ENCODE data around the gene CRBN.

The CRBN gene

GRCh38 chr3:3179407-3180094 lies at the start of gene CRBN:
Gene CRBN (minus strand): TSS chr3:3179691. CDS start chr3:3179687, 4 bp downstream.
- peak; percentile 78 to 81 for DNase-seq (ENCODE audit: low read depth in 2 of 2)

DNA sequence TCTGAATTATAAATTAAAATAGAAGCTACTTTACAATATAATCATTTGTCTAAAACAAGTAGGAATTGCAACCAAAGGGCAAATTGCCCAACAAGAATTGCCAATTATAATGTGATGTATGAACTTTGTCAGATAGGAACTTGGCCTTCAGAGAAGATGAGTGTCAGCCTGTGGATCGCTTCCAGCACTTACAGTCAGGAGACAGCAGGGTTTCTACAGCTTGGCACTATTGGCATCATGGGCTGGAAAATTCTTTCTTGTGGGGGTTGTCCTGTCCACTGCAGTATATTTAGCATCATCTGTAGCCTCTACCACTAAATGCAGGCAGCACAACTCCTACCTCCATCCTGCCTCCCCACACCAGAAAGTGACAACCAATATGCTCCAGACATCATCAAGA lies 48.1 kb upstream of the CRBN start:
- DNase-seq (ENCODE audit: low read depth in 2 of 2): no peak

- DNase-seq (ENCODE audit: low read depth in 2 of 2): no peak
Measured at GRCh38 chr3:3221528-3221927, 42.0 kb upstream of the CRBN start.

GRCh38 chr3:3216401-3216800 lies 36.9 kb upstream of the CRBN start:
- no peak for DNase-seq (ENCODE audit: low read depth in 2 of 2)

GRCh38 chr3:3212781-3213440 lies 33.4 kb upstream of the CRBN start:
- no peak for DNase-seq (ENCODE audit: low read depth in 2 of 2)

- DNase-seq (ENCODE audit: low read depth in 2 of 2): no peak
Measured at GRCh38 chr3:3209714-3210113, 30.2 kb upstream of the CRBN start.

DNA sequence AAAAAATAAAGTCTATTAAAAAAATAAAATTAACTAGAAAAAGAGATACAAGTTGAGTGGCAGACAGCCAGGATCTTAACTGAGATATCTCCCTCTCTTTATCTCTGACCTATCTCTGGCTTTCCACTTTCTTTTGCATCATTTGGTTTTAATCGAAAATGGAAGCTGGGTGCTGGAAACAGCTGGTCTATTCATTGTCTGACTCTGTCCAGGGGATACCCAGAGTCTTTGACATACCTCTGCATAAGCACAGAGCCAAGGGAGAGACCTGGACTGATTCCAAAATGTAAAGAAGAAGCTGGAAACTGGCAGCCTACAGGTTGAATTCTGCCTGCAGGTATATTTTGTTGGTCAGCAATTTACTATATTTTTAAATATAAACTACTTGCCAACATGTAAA lies 29.6 kb upstream of the CRBN start:
- DNase-seq (ENCODE audit: low read depth in 2 of 2): no peak

DNA sequence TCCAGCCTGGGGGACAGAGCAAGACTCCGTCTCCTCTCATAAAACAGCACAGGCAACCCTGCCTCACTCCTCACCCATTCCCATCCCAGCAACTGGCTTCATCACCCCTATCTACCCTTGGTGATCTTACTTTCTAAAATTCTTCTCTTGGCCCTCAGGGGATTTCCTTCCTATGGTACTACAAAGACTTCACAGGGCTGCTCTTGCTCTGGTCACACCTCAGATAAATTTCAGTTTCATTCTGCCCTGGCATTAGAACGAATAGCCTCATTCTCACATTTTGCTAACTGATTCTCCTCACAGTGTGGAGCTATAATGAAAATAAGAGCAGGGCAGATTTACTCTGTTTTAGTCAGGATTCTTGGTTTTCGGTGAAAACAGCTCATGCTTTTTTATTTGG lies 22.1 kb upstream of the CRBN start:
- no peak for DNase-seq (ENCODE audit: low read depth in 2 of 2)

DNA sequence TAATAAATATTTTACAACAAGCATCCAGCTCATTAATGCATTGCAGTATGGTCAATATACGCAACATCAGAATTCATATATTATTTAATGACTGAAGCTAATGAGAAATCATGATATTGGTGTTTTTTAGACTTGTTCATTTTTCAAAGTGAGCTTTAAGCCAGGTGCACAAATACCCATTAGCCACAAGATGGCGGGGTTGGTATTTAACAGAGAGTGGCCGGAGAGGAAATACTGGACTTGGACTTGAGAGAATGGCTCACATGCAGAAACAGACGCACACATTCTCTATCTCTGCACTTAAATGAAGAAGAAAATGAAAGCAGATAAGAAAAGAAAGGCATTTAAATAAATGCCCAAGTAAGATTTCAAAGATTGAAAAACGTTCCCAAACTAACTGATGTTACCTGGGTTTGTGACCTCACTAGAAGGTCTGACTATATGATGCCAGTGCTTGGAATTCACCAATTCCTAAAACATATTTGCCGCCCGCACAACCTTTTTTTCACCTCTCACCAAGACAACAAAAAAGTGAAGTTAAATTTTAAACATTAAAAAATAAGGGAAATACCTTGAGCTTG lies 21.2 kb upstream of the CRBN start:
- DNase-seq (ENCODE audit: low read depth in 2 of 2): no peak

- DNase-seq (ENCODE audit: low read depth in 2 of 2): no peak
Measured at GRCh38 chr3:3199306-3199705, 19.8 kb upstream of the CRBN start.

GRCh38 chr3:3196148-3196861 lies 16.8 kb upstream of the CRBN start:
- no peak for DNase-seq (ENCODE audit: low read depth in 2 of 2)

- DNase-seq (ENCODE audit: low read depth in 2 of 2): no peak
Measured at GRCh38 chr3:3194861-3195260, 15.4 kb upstream of the CRBN start.

DNA sequence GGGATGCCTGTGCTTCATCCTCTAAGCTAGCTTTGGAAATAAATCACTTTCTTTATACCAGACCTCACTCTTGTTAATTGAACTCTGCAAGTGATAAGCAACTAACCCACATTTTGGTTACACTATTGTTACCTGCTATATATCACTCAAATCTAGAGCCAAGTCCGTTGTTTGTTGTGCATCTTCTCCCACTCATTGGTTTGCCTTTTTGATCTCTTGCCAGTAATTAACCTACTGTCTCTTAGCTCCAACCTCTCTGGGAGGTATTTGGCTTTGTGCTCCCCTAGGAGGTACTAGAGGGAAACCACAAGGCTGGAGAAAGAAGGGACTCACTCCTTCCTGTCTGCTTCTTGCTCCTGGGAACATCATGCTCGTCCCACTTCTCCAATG lies 12.8 kb upstream of the CRBN start:
- no peak for DNase-seq (ENCODE audit: low read depth in 2 of 2)

DNA sequence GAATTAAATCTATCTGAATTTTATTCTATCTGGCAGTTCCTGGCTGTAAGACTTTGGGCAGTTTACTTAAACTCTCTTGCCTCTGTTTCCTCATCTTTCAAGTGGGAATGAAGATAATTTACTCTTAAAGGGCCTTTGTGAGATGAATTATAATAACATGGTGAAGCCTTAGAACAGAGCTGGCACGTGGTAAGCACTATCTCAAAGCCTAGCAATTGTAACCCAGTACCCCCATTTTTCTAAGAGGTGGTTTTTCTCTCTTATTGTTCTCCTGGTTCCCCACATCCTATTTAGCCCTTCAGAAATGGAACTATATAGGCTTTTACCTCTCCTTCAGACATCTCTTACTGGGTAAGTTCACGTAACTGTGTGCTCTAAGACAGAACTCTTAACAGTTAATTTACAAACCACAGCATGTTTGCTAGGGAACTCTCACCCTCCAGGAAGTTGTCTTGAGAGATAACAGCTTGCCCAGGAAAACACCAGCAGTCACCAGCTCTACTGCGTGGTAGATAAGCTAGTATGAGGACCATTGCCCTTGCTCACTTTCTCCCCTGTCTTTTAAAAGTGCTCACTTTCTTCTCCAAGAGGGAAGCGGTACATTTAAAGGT lies 12.3 kb upstream of the CRBN start:
- no peak for DNase-seq (ENCODE audit: low read depth in 2 of 2)

DNA sequence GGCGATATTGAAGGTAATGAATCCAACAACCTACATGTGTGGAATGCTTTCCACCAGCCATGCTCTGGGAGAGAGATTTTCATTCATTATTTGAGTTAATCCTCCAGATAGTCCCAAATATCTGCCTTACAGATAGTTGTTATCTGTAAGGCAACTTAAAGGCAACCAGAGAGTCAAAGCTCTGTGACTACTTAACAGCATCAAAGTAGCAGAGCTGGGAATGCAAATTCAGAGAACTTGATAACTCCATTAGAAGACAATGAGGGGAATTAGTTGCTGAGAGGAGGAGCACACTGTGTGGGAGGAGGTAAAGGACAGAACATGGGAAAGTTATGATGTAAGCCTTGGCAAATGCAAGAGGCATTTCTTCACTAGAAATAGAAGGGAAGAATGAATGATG lies 10.5 kb upstream of the CRBN start:
- DNase-seq (ENCODE audit: low read depth in 2 of 2): no peak

DNA sequence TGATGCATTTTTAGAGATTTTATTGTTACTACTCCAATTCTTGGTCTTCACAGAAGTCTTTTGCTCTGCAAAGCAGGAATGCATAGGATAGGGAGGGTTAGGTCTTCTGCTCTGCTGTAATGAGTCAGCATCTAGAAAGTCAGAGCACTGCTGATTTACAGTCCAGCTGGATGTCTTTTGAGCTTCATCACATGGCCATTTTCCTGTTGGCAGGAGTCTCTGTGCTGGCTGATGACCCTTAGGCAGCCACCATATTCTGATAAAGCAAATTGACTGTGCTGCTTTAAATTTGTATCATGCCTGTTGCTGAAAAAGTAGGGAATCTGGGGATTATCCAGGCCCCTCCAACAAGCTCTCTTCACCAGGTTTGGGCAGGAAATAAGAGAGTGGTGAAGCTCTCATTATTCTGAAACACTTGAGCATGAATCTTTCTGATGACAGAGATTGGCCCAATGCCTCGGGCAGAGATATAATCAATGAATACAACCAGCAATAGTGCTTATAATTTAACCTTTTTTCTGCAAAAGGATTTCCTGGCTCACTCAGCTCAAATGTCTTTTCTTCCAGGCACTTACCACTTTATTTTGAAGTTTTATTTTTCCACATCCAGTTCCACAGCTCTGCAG lies 9.7 kb upstream of the CRBN start:
- DNase-seq (ENCODE audit: low read depth in 2 of 2): no peak

DNA sequence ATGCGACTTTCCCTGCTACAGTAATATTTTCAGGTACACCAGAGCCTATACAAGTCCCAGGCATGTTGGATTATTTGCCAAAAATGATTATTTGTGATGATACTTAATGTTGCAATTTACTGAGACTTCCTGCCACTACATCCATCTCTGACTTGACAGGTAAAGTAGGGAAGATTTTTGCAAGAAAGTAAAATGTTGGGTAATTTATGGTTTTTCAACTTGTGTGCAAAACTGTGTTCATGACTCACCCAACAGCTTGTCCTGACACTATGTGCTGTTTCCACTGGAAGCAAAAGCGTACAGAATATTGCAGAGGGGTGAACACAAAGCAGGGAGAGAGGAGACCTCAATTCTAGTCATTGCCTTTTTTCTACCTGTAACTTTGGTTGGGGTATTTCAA lies 5.4 kb upstream of the CRBN start:
- DNase-seq (ENCODE audit: low read depth in 2 of 2): no peak

DNA sequence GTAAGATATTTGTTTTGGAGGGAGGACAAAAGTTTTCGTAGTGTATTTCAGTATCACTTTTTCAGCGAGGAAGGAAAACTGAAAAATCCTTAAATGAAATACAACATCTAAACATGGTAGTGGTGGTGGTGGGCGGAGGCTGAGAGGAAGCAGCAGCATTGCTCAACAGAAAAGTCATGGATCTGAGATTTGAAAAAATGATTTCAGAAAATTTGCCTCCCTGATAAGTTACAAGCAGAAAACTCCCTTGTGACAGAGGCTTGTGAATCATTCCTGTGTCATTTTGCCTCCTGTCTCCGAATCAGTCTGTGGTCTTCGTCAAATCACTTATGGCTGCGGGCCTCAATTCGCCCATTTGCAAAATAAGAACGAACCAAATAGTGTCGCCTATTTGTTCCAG lies 965 bp upstream of the CRBN start:
- no peak for DNase-seq (ENCODE audit: low read depth in 2 of 2)

DNA sequence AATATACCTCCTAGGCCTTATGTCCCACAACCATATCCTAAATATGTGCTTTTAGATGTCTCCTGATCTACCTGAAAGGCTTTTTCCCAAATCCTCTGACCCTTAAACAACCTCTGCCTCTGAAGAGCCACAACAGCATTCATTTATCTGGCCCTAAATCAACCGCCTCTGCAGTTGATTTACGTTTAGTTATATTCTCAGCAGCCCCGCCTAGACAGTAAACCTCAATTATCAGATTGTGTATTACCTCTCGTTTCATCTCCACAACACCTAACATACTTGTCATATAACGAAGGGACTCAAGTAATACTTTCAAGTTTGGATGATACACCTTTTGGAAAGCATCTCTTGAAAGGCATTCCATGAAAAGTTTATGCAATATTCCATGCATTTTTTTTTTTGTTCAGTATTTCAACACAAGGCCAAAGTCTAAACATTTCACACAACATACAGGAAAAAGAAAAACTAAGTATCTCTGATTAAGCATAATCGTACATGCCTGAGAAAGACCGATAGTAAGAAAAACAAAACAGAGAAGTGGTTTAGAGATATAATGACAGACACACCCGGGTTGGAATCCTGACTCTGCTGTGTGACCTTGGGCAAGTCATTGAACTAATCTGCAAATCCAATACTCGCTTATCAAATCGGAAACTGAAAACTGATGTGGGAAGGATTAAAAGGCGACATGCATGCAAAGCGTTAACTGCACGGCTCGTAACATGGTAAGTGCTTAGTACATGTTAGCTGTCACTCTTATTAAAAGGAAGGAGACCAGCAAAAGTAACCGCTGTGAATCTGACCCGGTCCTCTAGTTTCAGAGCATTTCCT lies 778 bp downstream of the CRBN start:
- no peak for DNase-seq (ENCODE audit: low read depth in 2 of 2)

- DNase-seq (ENCODE audit: low read depth in 2 of 2): no peak
Measured at GRCh38 chr3:3177861-3178497, 1.5 kb downstream of the CRBN start.

Data from stimulated activated CD8-positive, alpha-beta memory T cell treated with anti-CD3 and anti-CD28 coated beads, Interleukin-15, amount 100 ng/mL, for 48 hours (primary cell).